Measurements from ENCODE around the gene PPIF. TPM values are rescaled to one million over a fixed set of nuclear protein-coding genes. Genes with fewer than 3 reads are reported as not detected.

The PPIF gene
- total RNA-seq, 1 donor = 29.6 TPM

GRCh38 chr10:79344502-79345195, 2.6 kb upstream of the PPIF start:
- H3K4me3 ChIP-seq (ENCODE audit: low read depth, low read length) = no peak overlapping the region
- TF ChIP-seq CTCF (IDR thresholded peaks at IDR 0.05; ENCODE audit: insufficient read depth, low read length) = no peak
- DNase-seq (ENCODE audit: low read depth) = no peak

- H3K4me3 ChIP-seq (ENCODE audit: low read depth, low read length) = no peak overlapping the region
- no peak for TF ChIP-seq CTCF (IDR thresholded peaks at IDR 0.05; ENCODE audit: insufficient read depth, low read length)
- DNase-seq (ENCODE audit: low read depth) = peak; percentile 56
Measured at GRCh38 chr10:79345241-79346011, 1.8 kb upstream of the PPIF start.

- DNase-seq (ENCODE audit: low read depth) = no peak
- no peak for TF ChIP-seq CTCF (IDR thresholded peaks at IDR 0.05; ENCODE audit: insufficient read depth, low read length)
- no peak overlapping the region for H3K4me3 ChIP-seq (ENCODE audit: low read depth, low read length)
Measured at GRCh38 chr10:79346012-79346340, 1.3 kb upstream of the PPIF start.

- no peak for DNase-seq (ENCODE audit: low read depth)
- no peak for TF ChIP-seq CTCF (IDR thresholded peaks at IDR 0.05; ENCODE audit: insufficient read depth, low read length)
- H3K4me3 ChIP-seq (ENCODE audit: low read depth, low read length) = no peak overlapping the region
Measured at GRCh38 chr10:79346388-79347225, 662 bp upstream of the PPIF start.

DNA sequence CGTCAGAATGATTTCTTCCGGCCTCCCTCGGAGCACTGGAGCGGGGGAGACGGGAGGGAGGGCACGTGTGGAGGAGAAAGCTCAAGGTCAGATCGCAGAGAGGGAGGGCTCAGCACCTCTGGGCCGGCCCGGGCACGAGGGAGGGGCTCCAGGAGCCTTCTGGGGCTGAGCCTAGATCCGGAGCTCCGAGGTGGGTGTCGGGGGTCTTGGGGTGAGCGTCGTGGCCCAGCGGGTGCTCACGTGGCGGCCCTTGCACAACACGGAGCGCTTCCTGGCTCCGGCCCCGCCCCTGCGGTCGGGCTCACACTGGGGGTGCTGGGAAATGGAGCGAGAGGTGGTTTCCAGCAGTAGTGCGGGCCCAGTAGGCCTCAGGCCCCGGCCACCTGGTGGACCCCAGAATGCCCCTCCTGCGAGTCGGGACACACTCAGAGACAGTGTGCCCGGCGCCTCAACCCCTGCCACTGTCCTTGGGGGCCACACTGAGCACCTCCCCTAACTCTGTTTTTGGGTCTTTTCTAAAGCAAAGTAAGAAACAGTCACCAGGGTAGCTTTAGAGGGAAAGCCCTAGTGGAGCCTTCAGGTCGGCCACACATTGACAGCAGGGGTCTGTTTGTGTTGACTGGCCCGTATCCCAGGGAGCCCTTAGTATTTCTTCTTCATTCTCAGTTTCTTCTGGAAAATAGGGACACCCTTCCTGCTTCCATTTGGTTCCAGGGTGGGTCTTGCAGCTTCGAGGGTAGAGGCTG, 798 bp downstream of the PPIF start:
- peak; percentile 65 for DNase-seq (ENCODE audit: low read depth)
- TF ChIP-seq CTCF (IDR thresholded peaks at IDR 0.05; ENCODE audit: insufficient read depth, low read length) = no peak
- H3K4me3 ChIP-seq (ENCODE audit: low read depth, low read length) = peak overlapping the region; percentile 84

DNA sequence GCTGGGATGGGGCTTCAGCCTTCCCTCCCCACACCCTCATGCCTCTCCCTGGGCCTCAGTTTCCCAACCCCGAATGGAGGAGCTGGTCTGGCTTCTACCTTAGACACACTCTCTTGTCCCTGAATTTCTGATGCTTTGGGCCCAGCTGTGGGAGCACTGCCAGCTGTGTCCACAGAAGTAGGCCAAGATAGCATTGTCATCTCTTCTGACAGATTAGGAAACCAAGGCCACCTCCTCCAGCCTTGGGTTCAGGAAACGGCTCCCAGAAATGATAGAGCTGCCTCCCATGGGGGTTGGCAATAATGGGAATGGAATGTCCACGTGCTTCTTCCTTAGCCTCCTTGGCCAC, 1.3 kb downstream of the PPIF start:
- peak; percentile 30 for DNase-seq (ENCODE audit: low read depth)
- TF ChIP-seq CTCF (IDR thresholded peaks at IDR 0.05; ENCODE audit: insufficient read depth, low read length) = no peak

More for the DNA sequence above, 1.3 kb downstream of the PPIF start:
- peak overlapping the region; percentile 84 for H3K4me3 ChIP-seq (ENCODE audit: low read depth, low read length)
